GM23338 (cell line): ENCODE data around the gene NUP62CL. TPM values are rescaled to one million over a fixed set of nuclear protein-coding genes. Genes with fewer than 3 reads are reported as not detected.

ENCODE experiments used
- ATAC-seq: fragments of 200-7000 bp; cut with Tn5 transposase; 3 replicates; pipeline ENCODE4 v1.9.1; 2020
- DNase-seq: peaks from one replicate; pipeline ENCODE4 v3.0.0-alpha.2; 2015; ENCODE audit warnings: low spot score
- H2AFZ ChIP-seq: fragments of 200-600 bp; sonication (generic); 2 replicates; pipeline ENCODE4 v1.8.0; 2016; ENCODE audit warnings: antibody characterized with exemption, mild to moderate bottlenecking, moderate library complexity
- H3F3A ChIP-seq: fragments of 200-600 bp; sonication (generic); replicated peaks from 2 replicates; pipeline ENCODE4 v1.8.0; 2017; ENCODE audit warnings: antibody characterized with exemption, mixed run types, low read depth
- H3K27ac ChIP-seq: fragments of 200-600 bp; sonication (generic); 2 replicates; pipeline ENCODE4 v1.6.1; 2016; ENCODE audit warnings: low read depth
- H3K27me3 ChIP-seq: fragments of 200-600 bp; sonication (generic); 2 replicates; pipeline ENCODE4 v1.8.0; 2016; ENCODE audit warnings: mild to moderate bottlenecking, mixed run types, moderate library complexity; ENCODE audit not compliant: insufficient read depth
- H3K36me3 ChIP-seq: fragments of 200-600 bp; sonication (generic); 2 replicates; pipeline ENCODE4 v1.8.0; 2016; ENCODE audit warnings: mild to moderate bottlenecking; ENCODE audit not compliant: insufficient read depth
- H3K4me1 ChIP-seq: fragments of 200-600 bp; sonication (generic); 2 replicates; pipeline ENCODE4 v1.8.0; 2016; ENCODE audit warnings: mild to moderate bottlenecking, moderate library complexity; ENCODE audit not compliant: insufficient read depth
- H3K4me2 ChIP-seq: fragments of 200-600 bp; sonication (generic); 2 replicates; pipeline ENCODE4 v1.7.1; 2017; ENCODE audit warnings: mixed run types
- H3K4me3 ChIP-seq: fragments of 200-600 bp; sonication (generic); 2 replicates; pipeline ENCODE4 v1.6.1; 2016; ENCODE audit warnings: mixed run types
- H3K79me2 ChIP-seq: fragments of 200-600 bp; sonication (generic); replicated peaks from 2 replicates; pipeline ENCODE4 v1.8.0; 2017; ENCODE audit warnings: mild to moderate bottlenecking; ENCODE audit not compliant: insufficient read depth
- H3K9me2 ChIP-seq: fragments of 200-600 bp; sonication (generic); 2 replicates; pipeline ENCODE4 v1.8.0; 2017; ENCODE audit not compliant: insufficient read depth
- H4K20me1 ChIP-seq: fragments of 200-600 bp; sonication (generic); replicated peaks from 2 replicates; pipeline ENCODE4 v1.8.0; 2017; ENCODE audit warnings: mild to moderate bottlenecking; ENCODE audit not compliant: insufficient read depth
- H3K27ac Mint-ChIP-seq: 2 replicates; pipeline ENCODE4 v1.8.0; 2020; ENCODE audit warnings: inconsistent platforms, mild to moderate bottlenecking, moderate library complexity, mixed read lengths
- H3K27me3 Mint-ChIP-seq: 3 replicates; pipeline ENCODE4 v1.8.0; 2022; ENCODE audit warnings: low read depth, mild to moderate bottlenecking, moderate library complexity, mixed read lengths, inconsistent platforms; ENCODE audit not compliant: insufficient read depth, poor library complexity
- H3K36me3 Mint-ChIP-seq: 3 replicates; pipeline ENCODE4 v1.8.0; 2021; ENCODE audit warnings: low read depth, mild to moderate bottlenecking, inconsistent platforms, moderate library complexity, mixed read lengths
- H3K4me1 Mint-ChIP-seq: 3 replicates; pipeline ENCODE4 v1.8.0; 2020; ENCODE audit warnings: mild to moderate bottlenecking, inconsistent platforms, mixed read lengths
- H3K4me3 Mint-ChIP-seq: 3 replicates; pipeline ENCODE4 v1.8.0; 2021; ENCODE audit warnings: moderate library complexity, mild to moderate bottlenecking, inconsistent platforms, mixed read lengths
- H3K9me3 Mint-ChIP-seq: 3 replicates; pipeline ENCODE4 v1.8.0; 2020; ENCODE audit warnings: moderate library complexity, mild to moderate bottlenecking, inconsistent platforms, mixed read lengths
- CREB1 ChIP-seq: fragments of 250-450 bp; sonication (Bioruptor Pico); IDR thresholded peaks from 2 replicates; pipeline ENCODE4 v1.5.0; 2020; ENCODE audit warnings: low read depth, mild to moderate bottlenecking, moderate library complexity
- CTCF ChIP-seq, 2 experiments: fragments of 200-600 bp in 1 of 2; sonication (generic) in 1 of 2; conservative IDR thresholded peaks; 2 replicates each; pipeline versions ENCODE4 v1.5.1 to v1.6.1; 2016 to 2017; ENCODE audit warnings: antibody characterized with exemption in 2 of 2, low read depth in 2 of 2, mild to moderate bottlenecking in 2 of 2, moderate library complexity in 1 of 2
- ETS1 ChIP-seq: IDR thresholded peaks from 2 replicates; pipeline ENCODE4 v1.6.1; 2016; ENCODE audit warnings: antibody characterized with exemption
- EZH2 ChIP-seq: fragments of 200-600 bp; sonication (generic); IDR thresholded peaks from one replicate; pipeline ENCODE4 v1.8.0; 2017; ENCODE audit warnings: antibody characterized with exemption, mild to moderate bottlenecking, low read depth; ENCODE audit not compliant: unreplicated experiment
- EZH2phosphoT487 ChIP-seq: fragments of 200-600 bp; sonication (generic); IDR thresholded peaks from one replicate; pipeline ENCODE4 v1.8.1; 2018; ENCODE audit warnings: antibody characterized with exemption; ENCODE audit not compliant: unreplicated experiment
- JUNB ChIP-seq: IDR thresholded peaks from one replicate; pipeline ENCODE4 v1.6.1; 2016; ENCODE audit warnings: antibody characterized with exemption; ENCODE audit not compliant: unreplicated experiment
- STAT1 ChIP-seq: IDR thresholded peaks from one replicate; pipeline ENCODE4 v1.6.1; 2016; ENCODE audit warnings: antibody characterized with exemption; ENCODE audit not compliant: unreplicated experiment
- ZNF114 ChIP-seq: fragments of 250-450 bp; sonication (Bioruptor Pico); IDR thresholded peaks from 2 replicates; pipeline ENCODE4 v1.5.0; 2020; ENCODE audit warnings: mild to moderate bottlenecking, moderate library complexity
- ZNF331 ChIP-seq: fragments of 250-450 bp; sonication (Bioruptor Pico); IDR thresholded peaks from 2 replicates; pipeline ENCODE4 v1.5.0; 2020; ENCODE audit warnings: low read depth, mild to moderate bottlenecking, moderate library complexity
- polyA plus RNA-seq: library from polyadenylated mRNA; unstranded; fragments of >200 nt; fragmentation: Nextera tagmentation; extraction: Ambion mirVana; gene quantifications from 2 replicates; pipeline ENCODE4 v1.2.1, GENCODE V29; 2016
- total RNA-seq: library from RNA; depleted of rRNA; stranded (reverse); fragments of >200 nt; shearing (Covaris generic); gene quantifications from 2 replicates; pipeline ENCODE4 v1.2.3, GENCODE V29; 2014
- TF ChIP-seq, protein P1 (sequence below): fragments of 250-450 bp; sonication (Bioruptor Pico); IDR thresholded peaks from 2 replicates; pipeline ENCODE4 v1.5.0; 2020; ENCODE audit warnings: mild to moderate bottlenecking, moderate library complexity
- TF ChIP-seq, protein P2 (sequence below): IDR thresholded peaks from one replicate; pipeline ENCODE4 v1.6.1; 2018; ENCODE audit warnings: antibody characterized with exemption; ENCODE audit not compliant: unreplicated experiment

The NUP62CL gene
- total and polyA plus RNA-seq, 2 experiments from 2014 or later, result 5.8 to 11.2 TPM

DNA sequence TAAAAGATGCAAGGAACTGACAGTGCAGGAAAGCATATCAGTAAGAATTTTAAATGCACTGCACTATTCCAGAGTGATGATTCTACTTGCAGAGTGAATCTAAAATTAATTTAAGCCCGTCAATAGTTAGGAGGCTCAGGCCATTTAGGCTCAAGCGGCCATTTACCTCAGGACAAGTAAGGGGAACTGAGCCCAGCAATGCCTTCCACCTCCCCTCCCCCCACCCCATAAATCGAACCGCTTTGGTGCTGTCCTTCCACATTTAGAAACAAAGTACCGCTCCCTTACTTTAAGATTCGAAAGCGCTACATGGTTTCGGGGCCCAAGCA is 88.3 kb downstream of the NUP62CL start (continued):
- TF ChIP-seq, protein P1, sequence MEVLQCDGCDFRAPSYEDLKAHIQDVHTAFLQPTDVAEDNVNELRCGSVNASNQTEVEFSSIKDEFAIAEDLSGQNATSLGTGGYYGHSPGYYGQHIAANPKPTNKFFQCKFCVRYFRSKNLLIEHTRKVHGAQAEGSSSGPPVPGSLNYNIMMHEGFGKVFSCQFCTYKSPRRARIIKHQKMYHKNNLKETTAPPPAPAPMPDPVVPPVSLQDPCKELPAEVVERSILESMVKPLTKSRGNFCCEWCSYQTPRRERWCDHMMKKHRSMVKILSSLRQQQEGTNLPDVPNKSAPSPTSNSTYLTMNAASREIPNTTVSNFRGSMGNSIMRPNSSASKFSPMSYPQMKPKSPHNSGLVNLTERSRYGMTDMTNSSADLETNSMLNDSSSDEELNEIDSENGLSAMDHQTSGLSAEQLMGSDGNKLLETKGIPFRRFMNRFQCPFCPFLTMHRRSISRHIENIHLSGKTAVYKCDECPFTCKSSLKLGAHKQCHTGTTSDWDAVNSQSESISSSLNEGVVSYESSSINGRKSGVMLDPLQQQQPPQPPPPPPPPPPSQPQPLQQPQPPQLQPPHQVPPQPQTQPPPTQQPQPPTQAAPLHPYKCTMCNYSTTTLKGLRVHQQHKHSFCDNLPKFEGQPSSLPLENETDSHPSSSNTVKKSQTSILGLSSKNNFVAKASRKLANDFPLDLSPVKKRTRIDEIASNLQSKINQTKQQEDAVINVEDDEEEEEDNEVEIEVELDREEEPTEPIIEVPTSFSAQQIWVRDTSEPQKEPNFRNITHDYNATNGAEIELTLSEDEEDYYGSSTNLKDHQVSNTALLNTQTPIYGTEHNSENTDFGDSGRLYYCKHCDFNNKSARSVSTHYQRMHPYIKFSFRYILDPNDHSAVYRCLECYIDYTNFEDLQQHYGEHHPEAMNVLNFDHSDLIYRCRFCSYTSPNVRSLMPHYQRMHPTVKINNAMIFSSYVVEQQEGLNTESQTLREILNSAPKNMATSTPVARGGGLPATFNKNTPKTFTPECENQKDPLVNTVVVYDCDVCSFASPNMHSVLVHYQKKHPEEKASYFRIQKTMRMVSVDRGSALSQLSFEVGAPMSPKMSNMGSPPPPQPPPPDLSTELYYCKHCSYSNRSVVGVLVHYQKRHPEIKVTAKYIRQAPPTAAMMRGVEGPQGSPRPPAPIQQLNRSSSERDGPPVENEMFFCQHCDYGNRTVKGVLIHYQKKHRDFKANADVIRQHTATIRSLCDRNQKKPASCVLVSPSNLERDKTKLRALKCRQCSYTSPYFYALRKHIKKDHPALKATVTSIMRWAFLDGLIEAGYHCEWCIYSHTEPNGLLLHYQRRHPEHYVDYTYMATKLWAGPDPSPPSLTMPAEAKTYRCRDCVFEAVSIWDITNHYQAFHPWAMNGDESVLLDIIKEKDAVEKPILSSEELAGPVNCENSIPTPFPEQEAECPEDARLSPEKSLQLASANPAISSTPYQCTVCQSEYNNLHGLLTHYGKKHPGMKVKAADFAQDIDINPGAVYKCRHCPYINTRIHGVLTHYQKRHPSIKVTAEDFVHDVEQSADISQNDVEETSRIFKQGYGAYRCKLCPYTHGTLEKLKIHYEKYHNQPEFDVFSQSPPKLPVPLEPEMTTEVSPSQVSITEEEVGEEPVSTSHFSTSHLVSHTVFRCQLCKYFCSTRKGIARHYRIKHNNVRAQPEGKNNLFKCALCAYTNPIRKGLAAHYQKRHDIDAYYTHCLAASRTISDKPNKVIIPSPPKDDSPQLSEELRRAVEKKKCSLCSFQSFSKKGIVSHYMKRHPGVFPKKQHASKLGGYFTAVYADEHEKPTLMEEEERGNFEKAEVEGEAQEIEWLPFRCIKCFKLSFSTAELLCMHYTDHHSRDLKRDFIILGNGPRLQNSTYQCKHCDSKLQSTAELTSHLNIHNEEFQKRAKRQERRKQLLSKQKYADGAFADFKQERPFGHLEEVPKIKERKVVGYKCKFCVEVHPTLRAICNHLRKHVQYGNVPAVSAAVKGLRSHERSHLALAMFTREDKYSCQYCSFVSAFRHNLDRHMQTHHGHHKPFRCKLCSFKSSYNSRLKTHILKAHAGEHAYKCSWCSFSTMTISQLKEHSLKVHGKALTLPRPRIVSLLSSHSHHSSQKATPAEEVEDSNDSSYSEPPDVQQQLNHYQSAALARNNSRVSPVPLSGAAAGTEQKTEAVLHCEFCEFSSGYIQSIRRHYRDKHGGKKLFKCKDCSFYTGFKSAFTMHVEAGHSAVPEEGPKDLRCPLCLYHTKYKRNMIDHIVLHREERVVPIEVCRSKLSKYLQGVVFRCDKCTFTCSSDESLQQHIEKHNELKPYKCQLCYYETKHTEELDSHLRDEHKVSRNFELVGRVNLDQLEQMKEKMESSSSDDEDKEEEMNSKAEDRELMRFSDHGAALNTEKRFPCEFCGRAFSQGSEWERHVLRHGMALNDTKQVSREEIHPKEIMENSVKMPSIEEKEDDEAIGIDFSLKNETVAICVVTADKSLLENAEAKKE (CRISPR knock-in tag), result no peak
- no peak for TF ChIP-seq ZNF114 (CRISPR knock-in tag)
- no peak for TF ChIP-seq ETS1
- TF ChIP-seq ZNF331 (CRISPR knock-in tag), result no peak
- no peak for TF ChIP-seq EZH2

- H2AFZ ChIP-seq, result no peak overlapping the region
- no peak overlapping the region for H3K4me2 ChIP-seq
- ATAC-seq (no peak), DNase-seq (no peak)
- Mint-ChIP-seq H3K4me3 (no peak overlapping the region), H3K9me3 (no peaks in the 10 kb centered on the region), H3K36me3 (peaks cover 32% of the 10 kb centered on the region), H3K4me1 (peaks cover 14% of the 10 kb centered on the region; the same call in 2 of the 3 replicates), H3K27me3 (no peaks in the 10 kb centered on the region), H3K27ac (no peak overlapping the region)
- no peaks in the 10 kb centered on the region for H3F3A ChIP-seq
- 0 out of 2 replicates have a peak, but pooled peaks cover 10% of the 10 kb centered on the region for H3K4me1 ChIP-seq
- H3K4me3 ChIP-seq, result no peak overlapping the region
- H3K27ac ChIP-seq, result no peak overlapping the region
- H3K9me2 ChIP-seq, result no peaks in the 10 kb centered on the region
- no peaks in the 10 kb centered on the region; the same call in 1 of the 2 replicates for H3K79me2 ChIP-seq
- no peaks in the 10 kb centered on the region for H4K20me1 ChIP-seq
- no peaks in the 10 kb centered on the region for H3K27me3 ChIP-seq
- H3K36me3 ChIP-seq, result 0 out of 2 replicates have a peak, but pooled peaks cover 2% of the 10 kb centered on the region
- TF ChIP-seq STAT1 (no peak), ETS1 (no peak), CTCF (conservative IDR thresholded peaks at IDR 0.05; ENCODE audit: low read depth in 2 of 2) (no peak), EZH2 (no peak), ZNF331 (CRISPR knock-in tag) (no peak), JUNB (no peak), CREB1 (CRISPR knock-in tag) (no peak), EZH2phosphoT487 (no peak)
- TF ChIP-seq, protein P2, sequence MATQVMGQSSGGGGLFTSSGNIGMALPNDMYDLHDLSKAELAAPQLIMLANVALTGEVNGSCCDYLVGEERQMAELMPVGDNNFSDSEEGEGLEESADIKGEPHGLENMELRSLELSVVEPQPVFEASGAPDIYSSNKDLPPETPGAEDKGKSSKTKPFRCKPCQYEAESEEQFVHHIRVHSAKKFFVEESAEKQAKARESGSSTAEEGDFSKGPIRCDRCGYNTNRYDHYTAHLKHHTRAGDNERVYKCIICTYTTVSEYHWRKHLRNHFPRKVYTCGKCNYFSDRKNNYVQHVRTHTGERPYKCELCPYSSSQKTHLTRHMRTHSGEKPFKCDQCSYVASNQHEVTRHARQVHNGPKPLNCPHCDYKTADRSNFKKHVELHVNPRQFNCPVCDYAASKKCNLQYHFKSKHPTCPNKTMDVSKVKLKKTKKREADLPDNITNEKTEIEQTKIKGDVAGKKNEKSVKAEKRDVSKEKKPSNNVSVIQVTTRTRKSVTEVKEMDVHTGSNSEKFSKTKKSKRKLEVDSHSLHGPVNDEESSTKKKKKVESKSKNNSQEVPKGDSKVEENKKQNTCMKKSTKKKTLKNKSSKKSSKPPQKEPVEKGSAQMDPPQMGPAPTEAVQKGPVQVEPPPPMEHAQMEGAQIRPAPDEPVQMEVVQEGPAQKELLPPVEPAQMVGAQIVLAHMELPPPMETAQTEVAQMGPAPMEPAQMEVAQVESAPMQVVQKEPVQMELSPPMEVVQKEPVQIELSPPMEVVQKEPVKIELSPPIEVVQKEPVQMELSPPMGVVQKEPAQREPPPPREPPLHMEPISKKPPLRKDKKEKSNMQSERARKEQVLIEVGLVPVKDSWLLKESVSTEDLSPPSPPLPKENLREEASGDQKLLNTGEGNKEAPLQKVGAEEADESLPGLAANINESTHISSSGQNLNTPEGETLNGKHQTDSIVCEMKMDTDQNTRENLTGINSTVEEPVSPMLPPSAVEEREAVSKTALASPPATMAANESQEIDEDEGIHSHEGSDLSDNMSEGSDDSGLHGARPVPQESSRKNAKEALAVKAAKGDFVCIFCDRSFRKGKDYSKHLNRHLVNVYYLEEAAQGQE, result no peak
Observed at GRCh38 chrX:107107459-107107858, 98.8 kb downstream of the NUP62CL start.
